Measurements from ENCODE around the gene ANP32B.

The ANP32B gene

GRCh38 chr9:97983589-97984187 is 547 bp downstream of the ANP32B start:
- peak; percentile 45 to 54 for DNase-seq (ENCODE audit: low read depth in 2 of 2)
- TF ChIP-seq, protein P1, sequence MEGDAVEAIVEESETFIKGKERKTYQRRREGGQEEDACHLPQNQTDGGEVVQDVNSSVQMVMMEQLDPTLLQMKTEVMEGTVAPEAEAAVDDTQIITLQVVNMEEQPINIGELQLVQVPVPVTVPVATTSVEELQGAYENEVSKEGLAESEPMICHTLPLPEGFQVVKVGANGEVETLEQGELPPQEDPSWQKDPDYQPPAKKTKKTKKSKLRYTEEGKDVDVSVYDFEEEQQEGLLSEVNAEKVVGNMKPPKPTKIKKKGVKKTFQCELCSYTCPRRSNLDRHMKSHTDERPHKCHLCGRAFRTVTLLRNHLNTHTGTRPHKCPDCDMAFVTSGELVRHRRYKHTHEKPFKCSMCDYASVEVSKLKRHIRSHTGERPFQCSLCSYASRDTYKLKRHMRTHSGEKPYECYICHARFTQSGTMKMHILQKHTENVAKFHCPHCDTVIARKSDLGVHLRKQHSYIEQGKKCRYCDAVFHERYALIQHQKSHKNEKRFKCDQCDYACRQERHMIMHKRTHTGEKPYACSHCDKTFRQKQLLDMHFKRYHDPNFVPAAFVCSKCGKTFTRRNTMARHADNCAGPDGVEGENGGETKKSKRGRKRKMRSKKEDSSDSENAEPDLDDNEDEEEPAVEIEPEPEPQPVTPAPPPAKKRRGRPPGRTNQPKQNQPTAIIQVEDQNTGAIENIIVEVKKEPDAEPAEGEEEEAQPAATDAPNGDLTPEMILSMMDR (IDR thresholded peaks at IDR 0.05; ENCODE audit: low read depth, low read length) = no peak
- H3K4me3 ChIP-seq (replicated peaks in 1 of 2; ENCODE audit: low read depth in 2 of 2, low read length in 2 of 2) = peak overlapping the region; percentile 79 to 87

- TF ChIP-seq, protein P1 (IDR thresholded peaks at IDR 0.05; ENCODE audit: low read depth, low read length) = no peak
- H3K4me3 ChIP-seq (replicated peaks in 1 of 2; ENCODE audit: low read depth in 2 of 2, low read length in 2 of 2) = peak overlapping the region; percentile 79 to 87
- peak; percentile 75 to 86 for DNase-seq (ENCODE audit: low read depth in 2 of 2)
These were observed 1.3 kb downstream of the ANP32B start for GRCh38 chr9:97984188-97985057.

DNA sequence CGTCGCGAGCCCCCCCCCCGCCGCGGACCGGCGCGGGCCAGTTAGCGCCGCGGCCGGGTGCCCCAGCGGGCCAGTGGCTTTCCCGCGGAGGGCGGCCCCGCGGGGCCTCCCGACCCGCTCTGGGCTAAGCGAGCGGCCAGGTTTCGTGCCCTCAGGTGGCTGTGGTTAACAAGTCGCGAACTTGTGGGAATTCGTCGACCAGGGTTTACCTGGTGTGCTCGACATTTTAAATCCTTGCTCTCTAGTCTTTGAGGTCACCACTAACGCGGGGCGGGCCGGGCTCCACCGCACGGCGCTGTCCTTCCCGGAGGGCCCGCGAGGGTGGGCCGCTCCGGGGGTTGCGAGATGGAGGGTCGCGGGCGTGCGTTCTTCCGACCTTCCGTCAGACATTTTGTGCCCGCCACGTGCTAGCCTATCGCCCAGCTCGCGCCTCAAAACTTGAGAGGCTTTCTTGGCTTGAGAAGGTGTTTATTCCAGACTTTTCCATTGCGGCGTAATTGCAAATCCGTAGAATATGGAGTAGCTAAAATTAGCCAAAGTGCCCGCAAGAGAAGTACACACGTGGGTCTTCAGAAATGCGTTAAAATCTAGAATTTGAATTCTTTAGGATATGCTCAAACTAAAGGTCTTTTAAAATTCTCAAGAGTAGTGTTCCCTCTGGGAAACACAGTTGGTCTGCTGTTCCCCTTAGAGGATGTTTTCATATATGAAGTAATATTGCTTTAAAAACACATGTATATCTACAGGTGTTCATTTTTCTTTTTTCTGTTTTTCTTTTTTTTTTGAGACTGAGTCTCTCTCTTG is 2.1 kb downstream of the ANP32B start:
- peak; percentile 31 to 43 for DNase-seq (ENCODE audit: low read depth in 2 of 2)
- TF ChIP-seq, protein P1 (IDR thresholded peaks at IDR 0.05; ENCODE audit: low read depth, low read length) = no peak
- peak overlapping the region; percentile 51 to 79 for H3K4me3 ChIP-seq (replicated peaks in 1 of 2; ENCODE audit: low read depth in 2 of 2, low read length in 2 of 2)

DNA sequence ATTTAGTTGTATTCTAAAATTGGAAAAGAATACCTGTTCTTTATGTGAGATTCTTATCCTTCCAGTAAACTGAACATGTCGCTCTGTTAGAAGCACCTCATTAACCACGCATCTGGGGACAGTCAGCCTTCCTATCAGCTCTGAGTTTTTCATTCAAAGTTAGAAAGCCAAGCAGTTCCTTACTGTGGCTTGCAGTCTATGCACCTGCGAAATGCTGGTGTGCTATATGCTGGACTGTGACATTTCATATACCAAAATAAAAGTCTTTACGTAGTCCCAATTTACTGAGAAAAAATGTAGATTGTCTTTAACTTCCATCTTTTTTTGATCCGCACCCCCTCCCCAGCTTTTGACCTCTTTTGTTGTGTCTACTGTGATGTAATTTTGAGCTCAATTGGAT is 4.3 kb downstream of the ANP32B start:
- TF ChIP-seq, protein P1 (IDR thresholded peaks at IDR 0.05; ENCODE audit: low read depth, low read length) = no peak
- H3K4me3 ChIP-seq (replicated peaks in 1 of 2; ENCODE audit: low read depth in 2 of 2, low read length in 2 of 2) = no peak overlapping the region
- no peak for DNase-seq (ENCODE audit: low read depth in 2 of 2)

GRCh38 chr9:97990259-97990658 is 7.1 kb downstream of the ANP32B start:
- peak; percentile 68 to 73 for DNase-seq (ENCODE audit: low read depth in 2 of 2)

DNA sequence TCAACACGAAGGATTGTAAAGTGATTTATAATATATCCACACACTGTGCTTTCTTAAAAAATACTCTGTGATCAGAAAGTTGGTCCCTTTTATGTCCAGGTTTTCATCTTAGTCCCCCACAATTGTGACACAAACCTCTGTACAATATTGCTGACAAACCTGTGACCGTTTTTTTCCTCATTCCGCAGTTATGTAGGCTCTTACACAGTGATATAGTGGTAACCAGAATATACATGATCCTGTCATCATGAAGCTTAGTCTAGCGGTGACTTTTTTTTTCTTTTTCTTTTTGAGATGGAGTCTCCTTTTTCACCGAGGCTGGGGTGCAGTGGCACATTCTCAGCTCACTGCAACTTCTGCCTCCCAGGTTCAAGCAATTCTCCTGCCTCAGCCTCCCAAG is 8.7 kb downstream of the ANP32B start:
- TF ChIP-seq, protein P1 (IDR thresholded peaks at IDR 0.05; ENCODE audit: low read depth, low read length) = no peak
- H3K4me3 ChIP-seq (replicated peaks in 1 of 2; ENCODE audit: low read depth in 2 of 2, low read length in 2 of 2) = no peak overlapping the region
- no peak for DNase-seq (ENCODE audit: low read depth in 2 of 2)

More at GRCh38 chr9:97990259-97990658, 7.1 kb downstream of the ANP32B start:
- H3K4me3 ChIP-seq (replicated peaks in 1 of 2; ENCODE audit: low read depth in 2 of 2, low read length in 2 of 2) = no peak overlapping the region
- TF ChIP-seq, protein P1 (IDR thresholded peaks at IDR 0.05; ENCODE audit: low read depth, low read length) = peak; percentile 13
